Stimulated activated CD4-positive, alpha-beta T cell treated with anti-CD3 and anti-CD28 coated beads, Interleukin-4, amount 100 ng/mL, for 1 hour (primary cell): ENCODE measurements around the gene EVI5L.

Experiments
- DNase-seq: peaks from one replicate; pipeline ENCODE4 v3.0.0-alpha.2; 2020

The EVI5L gene

DNA sequence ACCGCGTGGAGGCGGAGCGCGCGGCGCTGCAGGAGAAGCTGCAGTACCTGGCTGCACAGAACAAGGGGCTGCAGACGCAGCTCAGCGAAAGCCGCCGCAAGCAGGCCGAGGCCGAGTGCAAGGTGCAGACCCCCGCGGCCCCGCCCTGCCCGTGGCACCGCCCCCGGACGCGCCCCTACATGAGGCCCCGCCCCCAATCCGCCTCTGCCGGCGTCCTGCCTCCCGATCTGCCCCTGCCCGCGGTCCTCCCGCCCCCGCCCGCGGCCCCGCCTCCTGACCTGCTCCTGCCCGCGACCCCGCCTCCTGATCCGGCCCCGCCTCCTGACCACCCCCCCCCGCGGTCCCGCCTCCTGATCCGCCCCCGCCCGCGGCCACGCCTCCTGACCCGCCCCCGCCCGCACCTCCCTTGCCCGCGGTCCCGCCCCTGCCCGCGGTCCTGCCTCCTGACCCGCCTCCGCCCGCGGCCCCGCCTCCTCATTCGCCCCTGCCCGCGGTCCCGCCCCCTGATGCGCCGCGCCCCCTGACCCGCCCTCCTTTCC is 32.5 kb downstream of the EVI5L start:
- DNase-seq, result peak; percentile 74

DNA sequence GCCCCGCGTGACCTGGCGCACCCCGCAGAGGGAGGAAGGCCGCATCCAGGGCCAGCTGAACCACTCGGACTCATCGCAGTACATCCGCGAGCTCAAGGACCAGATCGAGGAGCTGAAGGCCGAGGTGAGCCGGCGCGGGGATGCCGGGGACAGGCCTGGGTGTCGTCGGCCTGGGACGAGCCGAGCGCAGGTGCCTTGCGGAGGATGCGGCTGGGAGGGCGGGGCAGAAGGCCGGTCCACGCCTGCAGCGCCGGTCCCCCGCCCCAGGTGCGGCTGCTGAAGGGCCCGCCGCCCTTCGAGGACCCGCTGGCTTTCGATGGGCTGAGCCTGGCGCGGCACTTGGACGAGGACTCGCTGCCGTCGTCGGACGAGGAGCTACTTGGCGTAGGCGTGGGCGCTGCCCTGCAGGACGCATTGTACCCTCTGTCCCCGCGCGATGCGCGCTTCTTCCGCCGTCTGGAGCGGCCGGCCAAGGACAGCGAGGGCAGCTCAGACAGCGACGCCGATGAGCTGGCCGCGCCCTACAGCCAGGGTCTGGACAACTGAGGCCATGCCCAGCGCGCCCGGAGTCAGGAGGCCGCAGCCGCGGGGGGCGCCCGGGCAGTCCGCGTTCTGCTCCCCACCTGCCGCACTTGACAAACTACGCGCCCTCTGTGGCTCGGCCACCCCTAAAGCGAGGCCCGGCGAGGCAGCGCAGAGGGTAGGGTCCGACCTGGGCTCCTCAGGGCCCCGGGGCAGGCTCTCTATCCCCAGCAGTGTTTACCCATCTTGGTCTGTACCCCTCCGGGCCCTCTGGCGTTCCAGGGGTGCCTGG is 33.3 kb downstream of the EVI5L start:
- DNase-seq, result no peak

DNA sequence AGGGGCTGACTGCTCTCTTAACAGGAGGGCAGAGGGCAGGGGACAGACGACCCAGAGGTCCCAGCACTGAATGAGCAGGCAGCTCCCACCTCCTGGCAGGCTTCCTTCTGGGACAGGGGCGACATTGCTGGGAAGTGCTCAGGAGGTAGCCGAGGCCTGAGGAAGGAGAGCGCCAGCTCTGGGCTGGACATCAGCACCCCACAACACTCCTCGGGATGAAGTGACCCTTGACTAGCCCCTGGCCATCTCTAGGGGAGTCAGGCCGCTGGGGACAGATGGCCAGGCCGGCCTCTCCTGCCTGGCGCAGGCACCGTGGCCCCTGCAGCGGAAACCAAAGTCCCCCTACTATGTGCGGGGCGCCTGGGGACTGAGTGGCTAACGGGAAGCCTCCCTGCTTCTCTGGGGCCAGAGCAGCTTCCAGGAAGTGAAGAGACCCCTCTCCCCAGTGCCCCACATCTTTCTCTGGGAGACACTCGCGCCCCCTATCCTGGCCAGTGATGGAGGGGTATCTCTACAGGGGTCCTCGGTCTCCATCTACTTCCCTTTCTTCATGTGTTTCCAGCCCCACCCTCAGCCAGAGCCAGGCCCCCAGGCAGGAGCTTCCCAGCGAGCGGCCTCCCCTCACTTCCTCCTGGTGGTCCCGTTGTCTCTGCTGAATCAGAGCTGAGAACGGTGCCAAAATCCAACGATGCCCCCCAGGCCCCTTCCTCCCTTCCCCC is 34.1 kb downstream of the EVI5L start:
- DNase-seq, result no peak

DNA sequence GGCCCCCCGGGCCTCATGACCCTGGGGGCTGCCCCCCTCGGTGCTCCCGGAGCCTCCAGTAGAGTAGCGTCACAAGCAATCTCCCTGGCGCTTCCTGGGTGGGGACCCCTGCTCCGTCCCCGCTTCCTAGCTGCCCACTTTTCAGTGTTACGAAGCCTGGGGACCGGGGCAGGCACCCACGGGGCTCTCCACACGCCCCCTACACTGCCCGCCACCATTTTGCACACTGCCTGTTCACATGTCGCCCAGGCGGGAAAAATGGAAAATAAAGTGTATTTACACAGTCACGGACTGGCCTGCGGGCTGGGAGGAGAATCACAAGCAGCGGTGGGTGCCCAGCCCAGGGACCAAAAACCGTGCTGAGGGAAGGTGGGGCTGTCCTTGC is 34.7 kb downstream of the EVI5L start:
- no peak for DNase-seq

DNA sequence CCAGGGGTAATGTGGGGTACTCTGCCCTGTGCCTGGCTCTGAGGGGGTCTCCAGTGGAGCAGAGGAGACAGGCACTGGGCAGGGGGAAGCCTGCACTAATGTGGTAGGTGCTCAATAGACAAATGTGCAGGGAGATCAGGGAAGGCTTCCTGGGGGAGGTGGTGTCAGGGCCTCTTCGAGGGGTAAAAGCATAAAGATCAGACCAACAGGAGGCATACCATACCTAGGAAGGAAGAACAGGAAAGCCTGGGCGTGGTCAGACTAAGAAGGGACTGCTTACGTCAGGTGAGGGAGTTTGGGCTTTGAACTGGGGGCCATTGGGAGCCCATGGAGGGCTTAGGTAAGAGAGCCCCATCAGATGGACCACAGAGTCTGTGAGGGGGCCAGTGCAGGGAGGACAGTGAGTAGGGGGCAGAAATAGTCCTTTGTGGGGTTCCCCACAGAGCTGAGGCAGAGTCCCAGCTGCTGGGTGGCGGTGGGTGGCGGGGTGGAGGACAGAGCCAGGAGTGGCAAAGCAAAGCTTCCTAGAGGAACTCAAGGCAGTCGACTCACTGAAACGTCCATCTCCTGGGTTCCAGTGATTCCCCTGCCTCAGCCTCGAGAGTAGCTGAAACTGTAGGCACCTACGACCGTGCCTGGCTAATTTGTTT is 35.4 kb downstream of the EVI5L start:
- no peak for DNase-seq

DNA sequence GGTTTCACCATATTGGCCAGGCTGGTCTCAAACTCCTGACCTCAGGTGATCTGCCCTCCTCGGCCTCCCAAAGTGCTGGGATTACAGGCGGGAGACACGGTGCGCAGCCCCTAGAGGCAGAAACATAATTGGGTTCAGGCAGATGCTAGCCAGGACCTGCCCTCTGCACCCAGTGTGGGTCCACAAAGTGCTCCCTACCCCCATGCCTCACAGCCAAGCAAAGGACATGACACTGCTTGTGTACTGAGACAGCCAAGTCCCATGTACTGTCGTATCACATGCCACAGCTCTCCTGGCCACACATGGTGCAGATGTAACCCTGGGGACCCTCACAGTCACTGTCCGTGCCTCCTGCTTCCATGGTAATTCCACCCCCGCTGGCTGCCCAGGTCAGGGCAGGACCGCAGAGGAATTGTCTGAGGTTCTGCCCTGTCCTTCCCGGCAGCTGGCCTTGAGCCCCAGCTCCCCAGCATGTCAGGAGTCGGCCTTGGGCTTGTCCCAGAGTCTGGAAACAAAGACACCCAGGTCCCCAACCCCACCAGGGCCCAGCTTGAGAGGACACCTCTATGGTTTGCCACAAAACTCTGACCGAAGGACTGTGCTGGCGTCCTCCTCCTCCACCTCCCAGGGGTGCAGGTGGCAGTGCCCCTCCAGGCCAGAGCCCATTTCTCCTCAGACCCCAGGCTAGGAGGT is 36.5 kb downstream of the EVI5L start:
- DNase-seq, result no peak

DNA sequence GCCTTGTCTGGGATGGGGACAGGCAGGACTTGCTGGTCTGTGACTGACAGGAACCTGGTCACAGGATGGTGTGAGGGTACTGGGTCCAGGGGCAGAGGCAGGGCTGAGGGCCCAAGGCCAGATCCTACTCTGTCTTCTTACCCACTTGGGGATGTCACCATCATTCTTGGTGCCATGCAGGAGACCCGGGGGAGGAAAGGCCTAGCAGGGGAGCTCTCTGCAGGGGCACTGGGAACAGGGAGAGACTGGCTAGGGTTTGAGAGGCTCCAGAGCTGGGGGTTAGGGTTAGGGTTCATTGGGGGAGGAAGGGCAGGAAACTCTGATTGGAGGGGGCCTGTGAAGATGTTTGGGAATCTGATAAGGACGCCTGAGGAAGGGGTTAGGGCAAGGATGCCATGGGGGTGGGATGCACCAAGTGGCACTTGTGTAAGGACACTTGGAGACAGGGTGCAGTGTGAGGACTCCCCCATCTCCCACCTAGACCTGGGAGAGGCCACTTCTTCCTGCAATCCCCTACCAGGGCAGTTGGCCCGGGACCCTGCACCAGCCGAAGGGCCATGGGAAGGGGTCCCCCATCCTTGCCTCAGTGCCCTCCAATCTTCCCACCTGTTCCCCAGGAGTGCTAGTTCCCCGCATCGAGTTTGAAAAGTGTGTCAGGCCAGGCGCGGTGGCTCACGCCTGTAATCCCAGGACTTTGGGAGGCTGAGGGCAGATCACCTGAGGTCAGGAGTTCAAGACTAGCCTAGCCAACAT is 37.2 kb downstream of the EVI5L start:
- DNase-seq, result no peak

DNA sequence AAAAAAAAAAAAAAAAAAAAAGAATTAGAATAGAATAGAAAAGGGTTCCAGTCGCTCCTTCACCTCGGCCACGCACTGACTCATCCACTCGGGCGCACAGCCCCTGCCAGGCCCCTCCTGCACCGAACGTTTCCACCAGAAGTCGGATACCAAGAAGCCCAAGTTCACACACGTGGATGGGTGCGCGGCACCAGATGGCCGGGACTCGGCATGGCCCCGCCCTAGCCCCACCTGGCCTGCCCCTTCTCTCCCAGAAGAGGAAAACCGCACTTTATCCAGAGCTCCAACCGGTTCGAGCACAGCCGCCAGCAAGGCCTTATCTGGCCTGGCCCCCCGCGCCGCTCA is 38.3 kb downstream of the EVI5L start:
- no peak for DNase-seq

DNA sequence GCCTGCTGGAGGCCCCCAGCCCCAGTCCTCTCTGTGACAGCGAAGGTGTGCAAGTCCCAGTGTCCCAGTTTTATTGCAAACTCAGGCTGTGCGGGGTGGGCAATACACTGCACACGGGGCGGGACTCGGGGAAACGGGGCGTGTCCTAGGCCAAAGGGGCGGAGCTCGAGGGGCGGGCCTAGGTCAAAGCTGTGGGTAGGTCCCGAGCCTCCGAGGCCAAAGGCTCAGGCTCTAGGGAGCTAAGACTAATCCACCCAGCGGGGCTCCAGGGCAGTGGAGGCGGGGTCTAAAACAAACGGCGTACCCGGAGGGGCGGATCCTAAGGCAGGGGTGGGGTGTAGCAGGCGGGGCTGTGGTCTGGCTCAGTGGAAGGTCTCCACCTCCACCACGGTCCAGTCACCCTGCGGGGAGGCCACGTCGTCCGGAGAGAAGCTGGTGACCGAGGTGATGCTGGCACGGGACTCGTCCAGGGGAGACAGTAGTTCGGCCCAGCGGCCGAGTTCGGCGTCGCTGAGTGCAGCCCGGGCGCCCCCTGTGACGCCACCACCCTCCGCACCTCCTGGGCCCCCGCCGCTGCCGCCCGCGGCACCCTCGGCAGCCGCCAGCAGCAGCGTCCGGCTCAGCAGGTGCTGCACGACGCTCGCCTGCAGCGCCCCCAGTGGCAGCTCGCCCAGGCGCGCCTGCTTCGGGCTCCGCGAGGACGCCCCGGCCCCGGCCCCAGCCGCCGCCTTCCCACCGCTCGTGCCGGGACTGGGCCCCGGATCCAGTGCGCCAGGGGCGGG is 38.8 kb downstream of the EVI5L start:
- peak; percentile 86 for DNase-seq

DNA sequence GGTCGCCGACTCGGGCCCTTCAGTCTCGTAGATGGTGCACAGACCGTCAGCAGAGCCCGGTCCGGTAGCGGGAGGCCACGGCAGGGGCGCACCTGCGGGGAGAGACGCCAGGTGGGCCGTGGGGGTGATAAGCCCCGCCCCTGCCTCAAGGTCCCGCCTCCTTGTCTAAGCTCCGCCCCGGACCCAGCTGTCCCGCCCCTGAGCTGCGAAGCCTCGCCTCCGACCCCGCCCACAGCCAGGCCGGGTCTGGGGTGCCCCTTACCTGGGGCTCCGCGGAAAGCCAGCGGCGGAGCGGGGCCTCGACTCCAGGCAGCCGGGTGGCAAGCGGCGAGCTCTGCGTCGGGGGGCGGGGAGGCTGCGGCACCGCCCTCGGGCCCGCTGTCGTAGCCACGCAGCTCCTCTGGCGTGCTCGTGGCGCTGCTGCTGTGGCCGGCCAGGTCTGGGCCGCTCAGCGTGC is 39.5 kb downstream of the EVI5L start:
- peak; percentile 81 for DNase-seq

DNA sequence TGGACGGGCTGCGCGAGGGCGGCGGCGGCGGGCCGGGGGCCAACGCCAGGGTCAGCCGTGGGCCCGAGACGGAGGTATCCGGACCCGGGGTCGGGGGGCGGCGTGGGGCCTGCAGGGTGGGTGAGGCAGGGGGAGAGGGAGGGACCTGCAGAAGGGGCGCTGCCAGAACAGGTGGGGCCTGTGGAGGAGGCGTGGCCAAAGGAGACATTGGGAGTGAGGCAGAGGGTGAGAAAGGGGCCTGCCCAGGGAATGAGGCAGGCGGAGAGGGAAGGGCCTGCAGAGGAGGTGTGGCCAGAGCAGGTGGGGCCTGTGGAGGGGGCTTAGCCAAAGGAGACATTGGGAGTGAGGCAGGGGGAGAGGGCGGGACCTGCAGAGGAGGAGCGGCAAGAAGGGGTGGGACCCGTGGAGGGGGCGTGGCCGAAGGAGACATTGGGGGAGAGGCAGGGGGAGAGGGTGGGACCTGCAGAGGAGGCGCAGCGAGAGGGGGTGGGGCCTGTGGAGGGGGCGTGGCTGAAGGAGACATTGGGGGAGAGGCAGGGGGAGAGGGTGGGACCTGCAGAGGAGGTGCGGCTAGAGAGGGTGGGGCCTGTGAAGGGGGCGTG is 40.0 kb downstream of the EVI5L start:
- peak; percentile 59 for DNase-seq

DNA sequence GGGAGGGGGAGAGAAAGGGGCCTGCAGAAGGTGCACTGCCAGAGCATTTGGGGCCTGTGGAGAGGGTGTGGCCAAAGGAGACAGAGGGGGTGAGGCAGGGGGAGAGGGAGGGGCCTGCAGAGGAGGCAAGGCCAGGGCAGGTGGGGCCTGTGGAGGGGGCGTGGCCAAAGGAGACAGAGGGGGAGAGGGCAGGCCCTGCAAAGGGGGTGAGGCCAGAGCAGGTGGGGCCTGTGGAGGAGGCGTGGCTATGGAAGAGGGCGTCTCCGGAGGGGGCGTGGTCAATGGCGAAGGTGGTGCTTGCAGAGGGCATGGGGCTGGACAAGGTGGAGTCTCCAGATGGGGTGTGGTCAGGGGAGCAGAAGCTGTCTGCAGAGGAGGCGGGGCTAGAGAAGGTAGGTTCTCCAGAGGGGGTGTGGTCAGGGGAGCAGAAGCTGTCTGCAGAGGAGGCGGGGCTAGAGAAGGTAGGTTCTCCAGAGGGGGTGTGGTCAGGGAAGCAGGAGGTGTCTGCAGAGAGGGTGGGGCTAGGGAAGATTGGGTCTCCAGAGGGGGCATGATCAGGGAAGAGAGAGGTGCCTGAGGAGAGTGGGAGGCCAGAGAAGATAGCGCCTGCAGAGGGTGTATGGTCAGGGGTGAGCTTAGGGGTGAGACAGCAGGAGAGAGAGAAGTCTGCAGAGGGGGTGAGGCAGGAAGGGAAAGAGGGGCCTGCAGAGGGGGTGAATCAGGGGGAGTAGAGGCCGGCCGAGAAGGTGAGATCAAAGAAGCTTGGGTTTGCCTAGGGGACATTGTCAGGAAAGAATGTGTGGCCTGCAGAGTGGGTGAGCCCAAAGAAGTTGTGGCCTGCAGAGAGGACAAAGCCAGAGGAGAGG is 40.8 kb downstream of the EVI5L start:
- DNase-seq, result peak; percentile 37

DNA sequence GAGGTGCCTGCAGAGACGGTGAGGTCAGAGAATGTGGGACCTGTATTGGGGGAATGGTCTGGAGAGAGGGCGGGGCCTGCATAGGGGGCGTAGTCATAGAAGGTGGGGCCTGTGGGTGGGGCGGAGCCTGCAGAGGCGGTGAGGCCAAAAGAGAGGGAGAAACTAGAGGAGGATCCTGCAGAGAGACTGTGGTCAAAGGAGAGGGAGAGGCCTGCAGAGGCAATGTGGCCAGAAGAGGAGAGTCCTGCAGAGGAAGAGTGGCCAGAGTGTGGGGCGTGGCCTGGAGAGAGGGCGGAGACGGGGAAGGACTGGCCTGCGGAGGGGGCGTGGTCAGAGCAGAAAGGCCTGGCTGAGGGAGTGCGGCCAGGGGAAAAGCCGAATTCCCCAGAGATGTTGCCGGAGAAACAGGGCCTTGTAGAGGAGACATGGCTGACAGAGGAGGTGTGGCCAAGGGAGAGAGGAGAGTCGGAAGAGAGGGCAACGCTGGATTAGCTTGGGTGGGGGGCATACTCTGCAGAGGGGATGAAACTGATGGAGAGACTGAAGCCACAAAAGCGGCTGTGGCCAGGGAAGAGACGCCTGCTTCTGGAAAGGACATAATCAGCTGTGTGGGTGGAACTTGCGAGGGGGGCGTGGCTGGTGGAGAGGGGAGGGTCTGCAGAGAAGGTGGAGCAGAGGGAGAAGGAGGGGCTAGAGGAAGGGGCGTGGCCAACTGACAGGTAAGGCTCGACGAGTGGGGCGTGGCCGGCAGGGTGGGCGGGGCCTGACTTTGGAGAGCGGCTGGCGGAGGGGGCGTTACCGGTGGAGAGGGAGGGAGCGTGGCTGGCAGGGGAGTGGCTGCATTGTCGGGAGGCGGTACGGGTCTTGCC is 41.7 kb downstream of the EVI5L start:
- peak; percentile 81 for DNase-seq

DNA sequence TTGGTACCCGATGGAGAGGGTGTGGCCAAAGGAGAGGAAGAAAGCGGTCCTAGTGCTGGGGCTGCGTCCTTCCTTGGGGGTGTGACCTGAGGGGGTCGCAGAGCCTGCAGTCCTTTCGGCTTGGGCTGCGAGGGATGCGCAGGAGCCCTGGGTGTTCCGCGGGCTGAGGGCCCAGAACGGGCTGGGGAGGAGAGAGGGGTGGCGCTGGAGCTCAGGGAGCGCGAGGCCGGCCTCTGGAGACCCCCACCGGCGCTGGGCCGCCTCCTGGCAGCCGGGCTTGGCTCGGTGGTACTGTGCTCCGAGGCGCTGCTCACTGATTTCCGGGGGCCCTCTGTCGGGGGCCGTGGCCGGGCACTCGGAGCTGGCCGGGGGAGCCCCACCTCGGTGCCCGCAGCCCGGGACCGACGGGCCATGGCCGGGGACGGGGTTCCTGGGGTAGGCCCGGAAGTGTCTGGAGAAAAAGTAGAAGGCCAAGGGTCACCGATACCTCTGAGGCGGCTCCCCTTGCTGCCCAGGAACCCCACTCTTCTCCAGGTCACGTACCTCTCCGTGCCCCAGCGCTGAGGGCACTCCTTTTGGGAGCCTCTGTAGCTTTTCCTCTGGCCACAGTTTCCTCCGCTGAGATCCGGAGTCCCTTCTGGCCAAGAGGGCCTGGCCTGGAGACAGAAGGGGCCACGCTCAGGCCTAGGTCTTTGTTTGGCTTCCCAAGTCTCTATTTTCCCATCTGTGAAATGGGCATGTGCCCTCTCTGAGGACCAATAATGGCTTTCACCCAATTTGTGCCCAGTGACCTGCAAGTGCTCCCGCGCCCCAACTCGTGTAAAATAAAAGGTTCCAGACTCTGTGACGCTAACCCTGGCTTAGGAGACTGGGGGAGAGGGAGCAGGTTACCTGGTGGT is 42.5 kb downstream of the EVI5L start:
- no peak for DNase-seq

DNA sequence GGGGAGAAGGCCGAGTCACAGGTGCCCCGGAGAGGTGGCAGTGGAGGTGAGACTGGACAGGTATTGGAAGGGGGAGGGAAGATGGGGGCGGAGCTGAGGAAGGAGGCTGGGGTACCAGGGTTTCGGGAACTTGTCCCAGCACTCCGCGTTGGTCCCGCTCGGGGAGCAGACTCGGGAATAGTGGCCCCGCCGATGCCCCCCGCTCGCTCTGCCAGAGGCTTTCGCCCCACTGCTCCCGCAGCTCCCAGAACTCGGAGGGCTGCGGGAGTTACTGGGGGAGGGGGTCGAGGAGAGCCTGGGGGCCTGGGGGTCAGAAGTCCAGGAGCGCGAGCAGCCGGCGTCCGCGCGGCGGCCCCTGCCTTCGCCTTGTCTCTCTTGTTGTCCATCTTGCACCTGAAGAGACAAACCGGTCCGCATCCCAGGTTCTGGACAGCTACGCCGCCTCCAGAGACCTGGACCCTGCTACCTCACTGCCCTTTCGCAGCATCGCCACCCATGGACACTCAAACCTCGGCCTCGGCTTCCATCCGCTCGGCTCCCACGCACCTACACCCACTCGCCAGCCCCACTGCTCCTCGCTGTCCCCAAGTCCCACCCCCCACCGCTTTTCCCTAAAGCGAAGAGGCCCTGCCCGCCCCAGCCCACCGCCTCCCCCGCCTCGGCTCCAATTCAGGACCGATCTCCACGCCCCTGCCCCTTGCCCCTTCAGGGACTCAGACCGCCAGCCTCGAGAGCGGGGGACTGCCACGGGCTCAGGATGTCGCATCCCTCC is 43.5 kb downstream of the EVI5L start:
- no peak for DNase-seq

DNA sequence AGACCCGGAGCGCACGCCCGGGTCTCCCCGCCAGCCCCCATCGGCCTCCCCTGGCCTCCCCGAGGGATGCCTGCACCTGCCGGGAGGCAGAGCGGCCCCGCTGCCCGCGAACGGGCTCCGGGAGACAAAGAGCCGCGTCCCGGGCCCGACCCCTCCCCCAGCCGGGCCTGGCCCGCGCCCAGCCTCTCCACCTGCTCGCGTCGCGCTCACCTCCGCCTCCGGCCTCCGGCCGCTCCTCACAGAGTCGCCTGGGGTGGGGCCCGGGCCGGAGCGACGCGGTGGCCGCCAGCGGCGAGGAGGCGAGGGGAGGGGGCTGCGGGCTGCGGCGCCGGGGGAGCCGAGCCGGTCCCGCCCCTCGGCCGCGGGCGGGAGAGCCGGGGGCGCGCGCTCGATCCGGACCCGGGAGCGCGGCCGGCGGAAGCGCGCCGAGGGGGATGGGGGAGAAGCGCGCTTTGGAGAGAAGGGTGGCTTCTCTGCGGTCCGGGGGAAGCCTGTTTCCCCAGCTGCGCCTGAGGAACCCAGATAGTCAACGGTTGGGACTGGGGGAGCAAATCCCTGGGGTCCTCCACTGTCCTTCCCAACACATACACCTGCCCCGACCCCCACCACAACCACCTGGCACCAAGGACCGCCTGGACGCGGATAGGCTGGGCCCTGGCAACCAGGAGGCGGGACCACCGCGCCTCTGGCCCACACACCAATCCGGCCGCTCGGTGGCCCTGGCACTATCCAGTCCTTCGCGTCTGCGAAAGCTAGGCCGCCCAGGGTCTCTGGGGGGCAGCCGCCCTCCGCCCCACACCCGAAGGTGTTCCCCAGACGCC is 44.3 kb downstream of the EVI5L start, which contains the start of gene PRR36:
Gene PRR36 (minus strand): TSS at position 315 of the 821 bp plus-strand sequence. CDS start 701 bp downstream, outside the sequence.
- DNase-seq, result no peak
